DOHH2 (cell line): ENCODE data around the gene INO80D.
"Not testable (repeated sequence)": the region's sequence is repeated elsewhere in the genome, so short reads cannot be mapped to it uniquely, and the experiment has no call there.

Experiments used
- EZH2phosphoT487 ChIP-seq: fragments of 200-600 bp; sonication (generic); IDR thresholded peaks from 2 replicates; pipeline ENCODE4 v1.6.1; 2017; ENCODE audit warnings: borderline replicate concordance, mild to moderate bottlenecking, antibody characterized with exemption, low read length, moderate library complexity, mixed read lengths
- TF ChIP-seq, protein P1 (sequence below): fragments of 200-600 bp; sonication (generic); IDR thresholded peaks from one replicate; pipeline ENCODE4 v1.5.1; 2014; ENCODE audit warnings: antibody characterized with exemption, mild to moderate bottlenecking, low read depth, low read length; ENCODE audit not compliant: poor library complexity, severe bottlenecking

DNA sequence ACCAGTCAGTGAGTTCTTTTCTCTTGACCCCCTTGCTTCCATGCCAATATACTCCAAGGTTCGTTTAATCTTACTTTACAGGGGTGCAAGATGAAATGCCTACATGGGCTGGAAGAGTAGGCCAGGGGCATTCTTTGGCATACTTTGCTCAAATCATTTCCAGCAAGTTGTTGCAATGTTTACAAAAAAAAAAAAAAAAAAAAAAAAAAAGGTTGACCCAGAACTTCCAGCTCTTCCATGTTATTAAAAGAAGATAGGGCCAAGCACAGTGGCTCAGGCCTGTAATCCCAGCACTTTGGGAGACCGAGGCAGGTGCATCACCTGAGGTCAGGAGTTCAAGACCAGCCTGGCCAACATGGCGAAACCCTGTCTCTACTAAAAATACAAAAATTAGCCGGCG lies 8.1 kb downstream of the INO80D start:
- TF ChIP-seq, protein P1, sequence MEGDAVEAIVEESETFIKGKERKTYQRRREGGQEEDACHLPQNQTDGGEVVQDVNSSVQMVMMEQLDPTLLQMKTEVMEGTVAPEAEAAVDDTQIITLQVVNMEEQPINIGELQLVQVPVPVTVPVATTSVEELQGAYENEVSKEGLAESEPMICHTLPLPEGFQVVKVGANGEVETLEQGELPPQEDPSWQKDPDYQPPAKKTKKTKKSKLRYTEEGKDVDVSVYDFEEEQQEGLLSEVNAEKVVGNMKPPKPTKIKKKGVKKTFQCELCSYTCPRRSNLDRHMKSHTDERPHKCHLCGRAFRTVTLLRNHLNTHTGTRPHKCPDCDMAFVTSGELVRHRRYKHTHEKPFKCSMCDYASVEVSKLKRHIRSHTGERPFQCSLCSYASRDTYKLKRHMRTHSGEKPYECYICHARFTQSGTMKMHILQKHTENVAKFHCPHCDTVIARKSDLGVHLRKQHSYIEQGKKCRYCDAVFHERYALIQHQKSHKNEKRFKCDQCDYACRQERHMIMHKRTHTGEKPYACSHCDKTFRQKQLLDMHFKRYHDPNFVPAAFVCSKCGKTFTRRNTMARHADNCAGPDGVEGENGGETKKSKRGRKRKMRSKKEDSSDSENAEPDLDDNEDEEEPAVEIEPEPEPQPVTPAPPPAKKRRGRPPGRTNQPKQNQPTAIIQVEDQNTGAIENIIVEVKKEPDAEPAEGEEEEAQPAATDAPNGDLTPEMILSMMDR = not testable (repeated sequence)
- not testable (repeated sequence) for TF ChIP-seq EZH2phosphoT487
